Keratinocyte (primary cell): Measurements from ENCODE around the gene CLNK. TPM values are rescaled to one million over a fixed set of nuclear protein-coding genes. Genes with fewer than 3 reads are reported as not detected.

Experiments used
- DNase-seq: peaks from one replicate; pipeline ENCODE4 v3.0.0-alpha.2; 2011; ENCODE audit warnings: low read depth, missing footprints, low spot score
- FAIRE-seq: peaks from 2 replicates; lab custom pipeline; 2011; peaks lifted over from hg19 to GRCh38; lab: Jason Lieb, UNC
- H2AFZ ChIP-seq: 2 replicates; pipeline ENCODE4 v1.6.0; 2012; ENCODE audit warnings: low read length, control low read depth, inconsistent platforms; ENCODE audit not compliant: control insufficient read depth
- H3K27ac ChIP-seq: 2 replicates; pipeline ENCODE4 v1.5.1; 2011; ENCODE audit warnings: low read length; ENCODE audit not compliant: control insufficient read depth, insufficient read depth
- H3K27me3 ChIP-seq: 3 replicates; pipeline ENCODE4 v1.6.0; 2011; ENCODE audit warnings: low read length; ENCODE audit not compliant: control insufficient read depth, insufficient read depth; ENCODE audit errors: extremely low read depth
- H3K36me3 ChIP-seq, 2 experiments: 2 replicates in 1 of 2; 3 replicates in 1 of 2; pipeline ENCODE4 v1.5.1; 2011; ENCODE audit warnings: low read length in 2 of 2, mild to moderate bottlenecking in 1 of 2; ENCODE audit not compliant: control insufficient read depth in 2 of 2, insufficient read depth in 2 of 2; ENCODE audit errors: extremely low read depth in 1 of 2
- H3K4me1 ChIP-seq: 3 replicates; pipeline ENCODE4 v1.5.1; 2011; ENCODE audit warnings: low read length; ENCODE audit not compliant: control insufficient read depth, insufficient read depth; ENCODE audit errors: extremely low read depth
- H3K4me2 ChIP-seq: 3 replicates; pipeline ENCODE4 v1.6.0; 2011; ENCODE audit warnings: low read depth, low read length; ENCODE audit not compliant: control insufficient read depth, insufficient read depth; ENCODE audit errors: extremely low read depth
- H3K4me3 ChIP-seq, 3 experiments: fragments of 200-600 bp in 1 of 3; sonication (generic) in 1 of 3; 2 replicates in 2 of 3; 3 replicates in 1 of 3; pipeline ENCODE4 v1.5.1; 2011 to 2016; ENCODE audit warnings: low read length in 3 of 3, mild to moderate bottlenecking in 3 of 3, control low read depth in 2 of 3, inconsistent platforms in 1 of 3, low read depth in 1 of 3, mixed read lengths in 1 of 3, mixed run types in 1 of 3, moderate library complexity in 1 of 3; ENCODE audit not compliant: control insufficient read depth in 2 of 3, insufficient read depth in 2 of 3; ENCODE audit errors: extremely low read depth in 1 of 3
- H3K79me2 ChIP-seq: 2 replicates; pipeline ENCODE4 v1.6.0; 2012; ENCODE audit warnings: low read length; ENCODE audit not compliant: control insufficient read depth, insufficient read depth
- H3K9ac ChIP-seq: 3 replicates; pipeline ENCODE4 v1.6.0; 2011; ENCODE audit warnings: low read length; ENCODE audit not compliant: control insufficient read depth, insufficient read depth; ENCODE audit errors: extremely low read depth
- H3K9me1 ChIP-seq: 3 replicates; pipeline ENCODE4 v1.6.0; 2011; ENCODE audit warnings: low read length; ENCODE audit not compliant: control insufficient read depth, insufficient read depth; ENCODE audit errors: extremely low read depth
- H3K9me3 ChIP-seq: 2 replicates; pipeline ENCODE4 v1.5.1; 2012; ENCODE audit warnings: low read depth, low read length; ENCODE audit not compliant: control insufficient read depth
- H4K20me1 ChIP-seq: 3 replicates; pipeline ENCODE4 v1.6.0; 2011; ENCODE audit warnings: low read length; ENCODE audit not compliant: control insufficient read depth, insufficient read depth; ENCODE audit errors: extremely low read depth
- EZH2 ChIP-seq: IDR thresholded peaks from one replicate; pipeline ENCODE4 v1.6.1; 2012; ENCODE audit warnings: inconsistent platforms, mild to moderate bottlenecking, low read length, moderate library complexity
- dilution Hi-C: fragments of 300-500 bp; cut with MboI; formaldehyde crosslinking; loops from one replicate; pipeline ENCODE4 v1.7.0; 2020; ENCODE audit warnings: low sequenced_read_pairs; ENCODE audit not compliant: extremely low pct_ligation_motif_present
- polyA plus RNA-seq, 5 experiments: library from polyadenylated mRNA; depleted of rRNA in 3 of 5; stranded (reverse) in 3 of 5; stranded (forward) in 1 of 5; unstranded in 1 of 5; fragments of >200 nt; gene quantifications; 1 replicate in 1 of 5; 2 replicates in 3 of 5; 3 replicates in 1 of 5; pipeline versions ENCODE4 v1.2.1 to v1.2.3, GENCODE V29; 2011 to 2012; ENCODE audit warnings: missing spikeins in 2 of 5, low read depth in 1 of 5, low replicate concordance in 1 of 5
- TF ChIP-seq, protein P1 (sequence below), 3 experiments: IDR thresholded peaks in 1 of 3; conservative IDR thresholded peaks in 1 of 3; optimal IDR thresholded peaks in 1 of 3; 2 replicates in 2 of 3; 3 replicates in 1 of 3; pipeline versions ENCODE3 to v1.5.1; 2011; ENCODE audit warnings: low read length in 3 of 3, mild to moderate bottlenecking in 3 of 3, moderate library complexity in 2 of 3, control low read depth in 1 of 3, inconsistent platforms in 1 of 3; ENCODE audit not compliant: insufficient read depth in 2 of 3; ENCODE audit errors: extremely low read depth in 1 of 3

Gene CLNK
- polyA plus RNA-seq, 1 donor (not counting 4 experiments of a cell fraction or from before 2014, with no cell fraction given), result not detected

GRCh38 chr4:10521424-10521823 lies 163.1 kb downstream of the CLNK start:
- TF ChIP-seq, protein P1, sequence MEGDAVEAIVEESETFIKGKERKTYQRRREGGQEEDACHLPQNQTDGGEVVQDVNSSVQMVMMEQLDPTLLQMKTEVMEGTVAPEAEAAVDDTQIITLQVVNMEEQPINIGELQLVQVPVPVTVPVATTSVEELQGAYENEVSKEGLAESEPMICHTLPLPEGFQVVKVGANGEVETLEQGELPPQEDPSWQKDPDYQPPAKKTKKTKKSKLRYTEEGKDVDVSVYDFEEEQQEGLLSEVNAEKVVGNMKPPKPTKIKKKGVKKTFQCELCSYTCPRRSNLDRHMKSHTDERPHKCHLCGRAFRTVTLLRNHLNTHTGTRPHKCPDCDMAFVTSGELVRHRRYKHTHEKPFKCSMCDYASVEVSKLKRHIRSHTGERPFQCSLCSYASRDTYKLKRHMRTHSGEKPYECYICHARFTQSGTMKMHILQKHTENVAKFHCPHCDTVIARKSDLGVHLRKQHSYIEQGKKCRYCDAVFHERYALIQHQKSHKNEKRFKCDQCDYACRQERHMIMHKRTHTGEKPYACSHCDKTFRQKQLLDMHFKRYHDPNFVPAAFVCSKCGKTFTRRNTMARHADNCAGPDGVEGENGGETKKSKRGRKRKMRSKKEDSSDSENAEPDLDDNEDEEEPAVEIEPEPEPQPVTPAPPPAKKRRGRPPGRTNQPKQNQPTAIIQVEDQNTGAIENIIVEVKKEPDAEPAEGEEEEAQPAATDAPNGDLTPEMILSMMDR (optimal IDR thresholded peaks at IDR 0.05 in 1 of 3, IDR thresholded peaks at IDR 0.05 in 1 of 3, conservative IDR thresholded peaks at IDR 0.05 in 1 of 3; ENCODE audit: extremely low read depth in 1 of 3, insufficient read depth in 2 of 3, low read length in 3 of 3), result no peak
- no peak for TF ChIP-seq EZH2
- dilution Hi-C loops, result no loop called here
- no peak overlapping the region for H3K9ac ChIP-seq
- H3K36me3 ChIP-seq, result no peaks in the 10 kb centered on the region
- no peaks in the 10 kb centered on the region for H3K27me3 ChIP-seq
- FAIRE-seq, result no peak
- H3K9me1 ChIP-seq, result no peaks in the 10 kb centered on the region
- peaks cover 5% of the 10 kb centered on the region for H3K4me1 ChIP-seq
- no peak overlapping the region for H3K4me3 ChIP-seq
- H3K27ac ChIP-seq, result no peak overlapping the region
- H4K20me1 ChIP-seq, result no peaks in the 10 kb centered on the region
- H3K9me3 ChIP-seq, result no peaks in the 10 kb centered on the region
- H3K79me2 ChIP-seq, result no peaks in the 10 kb centered on the region
- DNase-seq, result no peak
- H2AFZ ChIP-seq, result no peak overlapping the region
- no peak overlapping the region for H3K4me2 ChIP-seq

DNA sequence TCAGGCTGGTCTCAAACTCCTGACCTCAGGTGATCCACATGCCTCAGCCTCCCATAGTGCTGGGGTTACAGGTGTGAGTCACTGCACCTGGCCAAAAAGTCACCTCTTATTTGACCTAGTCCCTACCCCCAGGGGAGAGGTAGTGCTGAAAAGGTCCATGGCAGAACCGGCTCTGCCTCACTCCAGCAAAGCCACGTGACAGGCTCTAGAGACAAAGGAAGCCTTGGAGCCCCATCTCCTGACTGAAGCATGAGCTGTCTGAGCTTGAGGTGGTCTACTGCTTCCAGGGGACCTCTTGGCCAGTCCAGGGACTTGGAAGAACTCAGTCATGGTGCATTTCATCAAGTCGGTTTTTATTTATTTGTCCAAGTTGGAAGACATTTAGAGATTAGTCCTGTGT lies 174.8 kb downstream of the CLNK start:
- Histone ChIP-seq H3K4me2 (no peak overlapping the region), H3K4me3 (no peak overlapping the region), H2AFZ (no peak overlapping the region), H3K9ac (no peak overlapping the region), H3K9me1 (no peaks in the 10 kb centered on the region), H3K36me3 (no peaks in the 10 kb centered on the region), H3K9me3 (no peaks in the 10 kb centered on the region), H3K79me2 (no peaks in the 10 kb centered on the region), H3K27ac (no peak overlapping the region), H3K27me3 (no peaks in the 10 kb centered on the region), H3K4me1 (no peaks in the 10 kb centered on the region), H4K20me1 (no peaks in the 10 kb centered on the region)
- no peak for TF ChIP-seq EZH2
- TF ChIP-seq, protein P1 (optimal IDR thresholded peaks at IDR 0.05 in 1 of 3, IDR thresholded peaks at IDR 0.05 in 1 of 3, conservative IDR thresholded peaks at IDR 0.05 in 1 of 3; ENCODE audit: extremely low read depth in 1 of 3, insufficient read depth in 2 of 3, low read length in 3 of 3), result no peak
- DNase-seq (no peak), FAIRE-seq (no peak)
- dilution Hi-C loops, result no loop called here
